Pulmonary artery endothelial cell (primary cell): Measurements from ENCODE around the gene SLC35E4. TPM values are rescaled to one million over a fixed set of nuclear protein-coding genes. Genes with fewer than 3 reads are reported as not detected.
"Not testable (repeated sequence)": the region's sequence is repeated elsewhere in the genome, so short reads cannot be mapped to it uniquely, and the experiment has no call there.

ENCODE experiments used
- DNase-seq: peaks from one replicate; pipeline ENCODE4 v3.0.0-alpha.2; 2011; ENCODE audit warnings: low read depth, low spot score
- total RNA-seq: library from RNA; depleted of rRNA; stranded (reverse); fragments of >200 nt; gene quantifications from 2 replicates; pipeline ENCODE4 v1.2.3, GENCODE V29; 2014

SLC35E4 gene
- total RNA-seq, result 26.5 and 29.7 TPM in 2 replicates

DNA sequence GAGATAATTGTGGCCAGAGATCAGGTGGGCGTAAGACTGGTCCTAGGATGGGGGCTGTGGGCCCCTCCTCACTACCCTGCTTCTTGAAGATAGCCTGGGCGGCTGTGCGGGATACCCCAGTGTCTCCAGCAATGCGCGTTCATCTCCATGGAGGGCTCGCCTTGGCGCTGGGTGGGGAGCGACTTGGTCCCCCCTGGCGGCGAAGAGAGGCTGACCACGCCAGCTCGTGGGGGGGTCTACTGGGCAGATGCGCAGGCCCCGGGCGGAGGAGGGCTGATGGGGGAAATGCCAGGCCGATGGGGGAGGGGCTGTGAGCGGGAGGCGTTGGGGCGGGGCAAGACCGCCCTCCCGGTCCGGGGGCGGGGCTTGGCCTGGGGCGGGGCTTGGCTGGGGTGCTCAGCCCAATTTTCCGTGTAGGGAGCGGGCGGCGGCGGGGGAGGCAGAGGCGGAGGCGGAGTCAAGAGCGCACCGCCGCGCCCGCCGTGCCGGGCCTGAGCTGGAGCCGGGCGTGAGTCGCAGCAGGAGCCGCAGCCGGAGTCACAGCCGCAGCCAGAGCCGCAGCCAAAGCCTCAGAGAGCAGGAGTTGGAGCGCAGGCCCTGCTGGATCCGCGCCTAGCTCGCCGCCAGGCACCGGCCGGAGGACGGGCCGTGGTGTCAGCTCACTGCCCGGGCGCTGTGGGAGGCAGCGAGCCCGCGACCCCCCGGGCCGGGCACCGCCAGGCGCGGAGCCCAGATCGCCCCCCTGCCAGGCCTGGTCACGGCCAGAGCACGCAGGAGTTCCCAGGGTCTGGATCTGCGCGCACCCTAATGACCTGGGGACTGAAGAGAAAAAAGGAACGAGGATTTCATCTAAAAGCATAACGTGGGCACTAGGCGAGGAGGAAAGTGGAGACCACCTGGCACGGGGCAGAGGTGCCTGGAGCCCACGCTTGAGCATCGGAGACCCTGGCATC, at the start of gene SLC35E4:
TSS of gene SLC35E4 (plus strand) at position 509 of the 953 bp plus-strand sequence. CDS start 670 bp downstream, outside the sequence.
- DNase-seq, result peak; percentile 63

- no peak for DNase-seq
Observed at GRCh38 chr22:30586414-30586813, 49.2 kb upstream of the SLC35E4 start.

- no peak for DNase-seq
Observed at GRCh38 chr22:30591191-30591587, 44.4 kb upstream of the SLC35E4 start.

GRCh38 chr22:30591588-30592359, 43.8 kb upstream of the SLC35E4 start, which contains the start of gene PES1:
PES1 (minus strand) TSS chr22:30591910; CDS start chr22:30591833, 77 bp downstream.
- DNase-seq, result peak; percentile 98

DNA sequence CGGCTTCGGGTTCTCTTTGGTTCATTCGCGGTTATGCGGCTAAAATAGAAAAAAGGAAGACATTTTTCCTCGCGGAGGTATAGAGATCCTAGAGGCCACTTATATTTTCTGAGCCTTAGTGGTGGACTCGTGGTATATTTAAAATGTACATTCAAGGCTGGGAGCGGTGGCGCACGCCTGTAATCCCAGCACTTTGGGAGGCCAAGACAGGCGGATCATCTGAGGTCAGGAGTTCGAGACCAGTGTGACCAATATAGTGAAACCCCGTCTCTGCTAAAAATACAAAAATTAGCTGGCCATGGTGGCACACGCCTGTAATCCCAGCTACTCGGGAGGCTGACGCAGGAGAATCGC, 43.2 kb upstream of the SLC35E4 start:
- not testable (repeated sequence) for DNase-seq

GRCh38 chr22:30596199-30596598, 39.4 kb upstream of the SLC35E4 start:
- no peak for DNase-seq

DNA sequence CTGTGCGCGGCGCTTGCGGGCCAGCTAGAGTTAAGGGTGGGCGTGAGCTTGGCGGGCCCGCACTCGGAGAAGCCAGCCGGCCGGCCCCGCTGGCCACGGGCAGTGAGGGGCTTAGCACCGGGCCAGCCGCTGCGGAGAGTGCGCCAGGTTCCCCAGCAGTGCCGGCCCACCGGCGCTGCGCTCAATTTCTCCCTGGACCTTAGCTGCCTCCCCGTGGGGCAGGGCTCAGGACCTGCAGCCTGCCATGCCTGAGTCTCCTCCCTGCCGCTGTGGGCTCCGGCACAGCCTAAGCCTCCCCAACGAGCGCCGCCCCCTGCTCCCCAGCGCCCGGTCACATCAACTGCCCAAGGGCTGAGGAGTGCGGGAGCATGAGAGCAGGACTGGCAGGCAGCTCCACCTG, 38.7 kb upstream of the SLC35E4 start:
- DNase-seq, result no peak

DNA sequence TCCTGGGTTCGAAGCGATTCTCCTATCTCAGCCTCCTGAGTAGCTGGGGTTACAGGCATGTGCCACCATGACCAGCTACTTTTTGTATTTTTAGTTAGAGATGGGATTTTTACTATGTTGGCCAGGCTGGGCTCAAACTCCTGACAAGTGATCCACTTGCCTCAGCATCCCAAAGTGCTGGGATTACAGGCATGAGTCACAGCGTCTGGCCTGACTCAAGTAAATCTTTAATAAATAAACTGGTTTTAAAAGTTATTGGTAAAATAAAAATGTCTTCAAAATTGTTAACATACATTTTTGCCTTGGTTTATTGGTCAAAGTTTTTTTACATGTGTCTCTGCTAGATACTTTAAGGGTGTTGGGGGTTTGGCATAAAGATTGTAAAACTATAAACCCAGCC, 36.6 kb upstream of the SLC35E4 start:
- DNase-seq, result no peak

- DNase-seq, result no peak
Observed at GRCh38 chr22:30600921-30601320, 34.7 kb upstream of the SLC35E4 start.

- DNase-seq, result no peak
Observed at GRCh38 chr22:30601464-30601863, 34.1 kb upstream of the SLC35E4 start.

- no peak for DNase-seq
Observed at GRCh38 chr22:30602049-30602448, 33.5 kb upstream of the SLC35E4 start.

DNA sequence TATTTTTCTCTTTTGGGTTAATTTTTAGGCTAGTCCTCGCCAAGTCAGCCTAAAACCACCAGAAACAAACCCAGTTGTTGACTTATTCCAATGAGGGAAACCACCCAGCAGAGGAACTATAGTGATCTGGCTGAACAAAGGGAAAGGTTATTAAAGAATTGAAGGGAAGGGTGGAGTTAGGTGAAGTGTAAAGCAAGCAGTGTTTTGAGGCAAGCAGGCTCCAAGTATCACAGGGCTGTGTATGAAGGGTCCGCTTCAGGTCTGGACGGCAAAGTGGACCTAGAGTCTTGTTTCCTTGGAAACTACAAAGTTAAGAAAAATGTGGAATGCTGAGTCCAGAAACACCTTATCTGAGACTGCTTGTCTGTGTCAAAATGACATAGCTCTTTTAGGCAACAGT, 31.8 kb upstream of the SLC35E4 start:
- no peak for DNase-seq

- DNase-seq, result no peak
Observed at GRCh38 chr22:30604723-30605122, 30.9 kb upstream of the SLC35E4 start.

GRCh38 chr22:30605449-30606110, 30.0 kb upstream of the SLC35E4 start:
- no peak for DNase-seq

DNA sequence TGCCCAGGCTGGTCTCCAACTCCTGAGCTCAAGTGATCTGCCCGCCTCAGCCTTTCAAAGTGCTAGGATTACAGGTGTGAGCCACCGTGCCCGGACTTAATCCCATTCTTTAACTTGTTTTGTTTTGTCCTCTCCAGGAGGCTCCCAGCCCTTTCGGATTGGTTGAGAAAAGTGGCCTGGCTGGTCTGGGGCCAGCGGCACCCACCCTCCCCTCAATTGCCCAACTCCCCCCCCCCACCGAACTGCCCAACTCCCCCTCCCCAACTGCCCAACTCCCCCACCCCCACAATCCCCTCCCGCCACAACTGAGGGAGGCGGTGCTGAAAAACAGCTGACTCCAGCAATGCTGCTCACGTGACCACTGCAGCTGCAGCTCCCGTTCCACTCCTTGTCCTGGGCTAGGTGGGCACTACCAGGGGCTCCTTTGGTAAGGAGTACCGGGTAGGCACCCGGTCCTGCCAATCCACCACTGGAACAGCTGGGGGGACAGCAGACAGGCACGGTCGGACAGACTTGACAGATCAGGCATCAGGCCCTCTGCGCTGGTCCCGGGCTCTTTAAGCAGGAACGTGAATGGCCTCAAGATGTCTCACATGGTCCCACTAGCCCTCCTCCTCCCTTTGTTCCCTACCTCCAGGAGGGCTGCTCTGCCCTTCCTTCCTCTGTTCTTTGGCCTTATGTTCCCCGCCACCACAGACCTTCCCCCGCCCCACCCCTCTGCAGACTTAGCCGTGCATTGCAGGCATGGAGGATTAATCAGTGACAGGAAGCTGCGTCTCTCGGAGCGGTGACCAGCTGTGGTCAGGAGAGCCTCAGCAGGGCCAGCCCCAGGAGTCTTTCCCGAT, 28.9 kb upstream of the SLC35E4 start, which contains the start of gene TCN2:
TSS of gene TCN2 (plus strand) at position 720 of the 845 bp plus-strand sequence. CDS start 158 bp downstream, outside the sequence.
- DNase-seq, result peak; percentile 43

GRCh38 chr22:30607300-30607930, 28.2 kb upstream of the SLC35E4 start:
- DNase-seq, result no peak

GRCh38 chr22:30607939-30608338, 27.6 kb upstream of the SLC35E4 start:
- DNase-seq, result no peak

GRCh38 chr22:30609260-30610185, 26.1 kb upstream of the SLC35E4 start:
- DNase-seq, result peak; percentile 37

GRCh38 chr22:30610299-30610698, 25.3 kb upstream of the SLC35E4 start:
- no peak for DNase-seq
